HEK293 (cell line): ENCODE data around the gene RPS6KA5.
"Not testable (repeated sequence)": the region's sequence is repeated elsewhere in the genome, so short reads cannot be mapped to it uniquely, and the experiment has no call there.

Experiments used
- CTCF ChIA-PET: fragments of 350-600 bp; formaldehyde crosslinking; extraction: SDS; loops from one replicate; lab custom pipeline; 2021; ENCODE audit warnings: antibody characterized with exemption; lab: Yijun Ruan, JAX
- POLR2A ChIA-PET: fragments of 300-600 bp; formaldehyde crosslinking; extraction: SDS; loops from one replicate; lab custom pipeline; 2020; ENCODE audit warnings: antibody characterized with exemption, inconsistent platforms; lab: Yijun Ruan, JAX
- H3K27ac ChIP-seq: fragments of 200-500 bp; sonication (Bioruptor generic); 2 replicates; pipeline ENCODE4 v1.5.1; 2014; ENCODE audit warnings: low read depth, low read length, control low read depth, inconsistent platforms; ENCODE audit errors: extremely low read depth
- H3K36me3 ChIP-seq, 2 experiments: fragments of 200-500 bp in 1 of 2; sonication (Bioruptor generic) in 1 of 2; 1 replicate in 1 of 2; 2 replicates in 1 of 2; pipeline ENCODE4 v1.5.1; 2014 to 2017; ENCODE audit warnings: inconsistent platforms in 2 of 2, low read length in 2 of 2; ENCODE audit not compliant: control insufficient read depth in 2 of 2, insufficient read depth in 1 of 2
- H3K4me1 ChIP-seq: fragments of 200-500 bp; sonication (Bioruptor generic); 2 replicates; pipeline ENCODE4 v1.5.1; 2014; ENCODE audit warnings: mild to moderate bottlenecking, low read length, inconsistent platforms; ENCODE audit not compliant: control insufficient read depth, insufficient read depth
- H3K4me3 ChIP-seq: 2 replicates; pipeline ENCODE4 v1.5.1; 2011; ENCODE audit warnings: low read depth, mild to moderate bottlenecking, control low read depth, low read length, moderate library complexity
- H3K9me3 ChIP-seq: fragments of 200-500 bp; sonication (Bioruptor generic); 2 replicates; pipeline ENCODE4 v1.5.1; 2014; ENCODE audit warnings: low read depth, low read length, inconsistent platforms; ENCODE audit not compliant: control insufficient read depth, insufficient read depth
- BCL11B ChIP-seq: fragments of 450-650 bp; formaldehyde crosslinking; IDR thresholded peaks from 2 replicates; pipeline ENCODE4 v1.5.1; 2016; ENCODE audit warnings: low read depth, missing biosample characterization, missing genetic modification characterization
- FEZF1 ChIP-seq: fragments of 450-650 bp; formaldehyde crosslinking; IDR thresholded peaks from 2 replicates; pipeline ENCODE4 v1.5.1; 2016; ENCODE audit warnings: missing biosample characterization, missing genetic modification characterization
- GLI4 ChIP-seq: fragments of 450-650 bp; formaldehyde crosslinking; IDR thresholded peaks from 2 replicates; pipeline ENCODE4 v1.5.1; 2016; ENCODE audit warnings: missing biosample characterization, missing genetic modification characterization
- KLF16 ChIP-seq: fragments of 450-650 bp; formaldehyde crosslinking; IDR thresholded peaks from 2 replicates; pipeline ENCODE4 v1.5.1; 2017; ENCODE audit warnings: missing biosample characterization, missing genetic modification characterization
- KLF8 ChIP-seq: fragments of 450-650 bp; formaldehyde crosslinking; IDR thresholded peaks from 2 replicates; pipeline ENCODE4 v1.5.1; 2016; ENCODE audit warnings: missing biosample characterization, missing genetic modification characterization
- SCRT2 ChIP-seq: fragments of 450-650 bp; formaldehyde crosslinking; IDR thresholded peaks from 2 replicates; pipeline ENCODE4 v1.5.1; 2016; ENCODE audit warnings: missing biosample characterization, missing genetic modification characterization
- SP2 ChIP-seq: fragments of 450-650 bp; formaldehyde crosslinking; IDR thresholded peaks from 2 replicates; pipeline ENCODE4 v1.5.1; 2016; ENCODE audit warnings: missing biosample characterization, missing genetic modification characterization
- TCF7L2 ChIP-seq: IDR thresholded peaks from 2 replicates; pipeline ENCODE4 v1.6.1; 2011; ENCODE audit warnings: low read depth, mild to moderate bottlenecking, inconsistent platforms, low read length, moderate library complexity, borderline replicate concordance
- ZNF121 ChIP-seq: fragments of 450-650 bp; formaldehyde crosslinking; IDR thresholded peaks from 2 replicates; pipeline ENCODE4 v1.5.1; 2016; ENCODE audit warnings: missing biosample characterization, missing genetic modification characterization
- ZNF140 ChIP-seq: fragments of 450-650 bp; formaldehyde crosslinking; IDR thresholded peaks from 2 replicates; pipeline ENCODE4 v1.5.1; 2016; ENCODE audit warnings: missing biosample characterization, missing genetic modification characterization
- ZNF169 ChIP-seq: fragments of 450-650 bp; formaldehyde crosslinking; IDR thresholded peaks from 2 replicates; pipeline ENCODE4 v1.5.1; 2016; ENCODE audit warnings: missing biosample characterization, missing genetic modification characterization
- ZNF214 ChIP-seq: fragments of 450-650 bp; formaldehyde crosslinking; IDR thresholded peaks from 2 replicates; pipeline ENCODE4 v1.5.1; 2017; ENCODE audit warnings: missing biosample characterization, mild to moderate bottlenecking, missing genetic modification characterization, borderline replicate concordance
- ZNF324 ChIP-seq: fragments of 450-650 bp; formaldehyde crosslinking; IDR thresholded peaks from 2 replicates; pipeline ENCODE4 v1.5.1; 2016; ENCODE audit warnings: missing biosample characterization, missing genetic modification characterization
- ZNF426 ChIP-seq: fragments of 450-650 bp; formaldehyde crosslinking; IDR thresholded peaks from 2 replicates; pipeline ENCODE4 v1.5.1; 2017; ENCODE audit warnings: missing biosample characterization, missing genetic modification characterization, mild to moderate bottlenecking, inconsistent platforms, moderate library complexity
- ZNF473 ChIP-seq: fragments of 450-650 bp; formaldehyde crosslinking; IDR thresholded peaks from 2 replicates; pipeline ENCODE4 v1.5.1; 2017; ENCODE audit warnings: missing biosample characterization, missing genetic modification characterization
- ZNF510 ChIP-seq: fragments of 450-650 bp; formaldehyde crosslinking; IDR thresholded peaks from 2 replicates; pipeline ENCODE4 v1.5.1; 2018; ENCODE audit warnings: mild to moderate bottlenecking, missing genetic modification characterization, missing biosample characterization; ENCODE audit not compliant: insufficient replicate concordance
- ZNF529 ChIP-seq: fragments of 450-650 bp; formaldehyde crosslinking; IDR thresholded peaks from 2 replicates; pipeline ENCODE4 v1.5.1; 2017; ENCODE audit warnings: missing genetic modification characterization, missing biosample characterization; ENCODE audit not compliant: insufficient replicate concordance
- ZNF530 ChIP-seq: fragments of 450-650 bp; formaldehyde crosslinking; IDR thresholded peaks from 2 replicates; pipeline ENCODE4 v1.5.1; 2016; ENCODE audit warnings: low read depth, missing biosample characterization, missing genetic modification characterization
- ZNF585B ChIP-seq: fragments of 450-650 bp; formaldehyde crosslinking; IDR thresholded peaks from 2 replicates; pipeline ENCODE4 v1.5.1; 2016; ENCODE audit warnings: missing biosample characterization, missing genetic modification characterization
- ZNF596 ChIP-seq: fragments of 450-650 bp; IDR thresholded peaks from 2 replicates; pipeline ENCODE4 v1.5.0; 2018; ENCODE audit warnings: missing biosample characterization, mild to moderate bottlenecking, missing genetic modification characterization, moderate library complexity
- ZNF610 ChIP-seq: fragments of 450-650 bp; formaldehyde crosslinking; IDR thresholded peaks from 2 replicates; pipeline ENCODE4 v1.5.1; 2016; ENCODE audit warnings: missing biosample characterization, missing genetic modification characterization, borderline replicate concordance
- ZNF624 ChIP-seq: fragments of 450-650 bp; formaldehyde crosslinking; IDR thresholded peaks from 2 replicates; pipeline ENCODE4 v1.5.1; 2017; ENCODE audit warnings: missing biosample characterization, missing genetic modification characterization
- ZNF664 ChIP-seq: fragments of 450-650 bp; formaldehyde crosslinking; IDR thresholded peaks from 2 replicates; pipeline ENCODE4 v1.5.1; 2016; ENCODE audit warnings: missing biosample characterization, missing genetic modification characterization
- ZNF707 ChIP-seq: fragments of 450-650 bp; formaldehyde crosslinking; IDR thresholded peaks from 2 replicates; pipeline ENCODE4 v1.5.1; 2016; ENCODE audit warnings: missing biosample characterization, missing genetic modification characterization
- ZNF843 ChIP-seq: fragments of 450-650 bp; formaldehyde crosslinking; IDR thresholded peaks from 2 replicates; pipeline ENCODE4 v1.5.1; 2016; ENCODE audit warnings: missing biosample characterization, missing genetic modification characterization
- ZSCAN23 ChIP-seq: fragments of 450-650 bp; formaldehyde crosslinking; IDR thresholded peaks from 2 replicates; pipeline ENCODE4 v1.5.1; 2016; ENCODE audit warnings: missing biosample characterization, missing genetic modification characterization
- ZXDB ChIP-seq: fragments of 450-650 bp; formaldehyde crosslinking; IDR thresholded peaks from 2 replicates; pipeline ENCODE4 v1.5.1; 2016; ENCODE audit warnings: missing biosample characterization, missing genetic modification characterization
- TF ChIP-seq, protein P1 (sequence below): fragments of 450-650 bp; formaldehyde crosslinking; IDR thresholded peaks from 2 replicates; pipeline ENCODE4 v1.5.1; 2016; ENCODE audit warnings: missing biosample characterization, missing genetic modification characterization

Gene RPS6KA5

DNA sequence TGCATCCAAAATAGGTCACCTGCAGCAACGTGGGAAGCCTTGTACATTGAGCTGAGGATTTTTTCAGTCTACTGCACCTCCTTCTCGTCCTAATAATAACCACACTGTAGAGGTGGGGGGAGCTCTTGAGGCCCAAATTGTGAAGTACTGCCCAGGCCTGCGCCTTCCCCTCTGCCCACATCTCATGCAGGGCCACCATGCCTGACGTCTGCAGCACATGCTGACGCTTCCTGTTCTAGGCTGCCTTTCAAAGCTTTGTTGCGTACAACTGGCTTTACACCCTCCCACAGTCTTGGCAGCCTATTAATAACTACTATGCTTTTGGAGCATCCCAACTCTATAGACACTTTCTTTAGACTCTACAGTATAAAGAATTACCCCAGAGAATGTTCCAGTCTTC lies 217.7 kb downstream of the RPS6KA5 start:
- no peak overlapping the region for H3K27ac ChIP-seq
- H3K4me3 ChIP-seq: no peak overlapping the region
- H3K4me1 ChIP-seq: no peaks in the 10 kb centered on the region
- H3K9me3 ChIP-seq: no peaks in the 10 kb centered on the region
- CTCF ChIA-PET: interaction anchor here (0.6 kb wide), 1 partner anchor 86 kb away, joined by 3 read pairs; no protein-coding TSS in a partner anchor
- H3K36me3 ChIP-seq: no peaks in the 10 kb centered on the region
- no peak for TF ChIP-seq ZNF664 (tag by site-specific recombination)
- TF ChIP-seq, protein P1, sequence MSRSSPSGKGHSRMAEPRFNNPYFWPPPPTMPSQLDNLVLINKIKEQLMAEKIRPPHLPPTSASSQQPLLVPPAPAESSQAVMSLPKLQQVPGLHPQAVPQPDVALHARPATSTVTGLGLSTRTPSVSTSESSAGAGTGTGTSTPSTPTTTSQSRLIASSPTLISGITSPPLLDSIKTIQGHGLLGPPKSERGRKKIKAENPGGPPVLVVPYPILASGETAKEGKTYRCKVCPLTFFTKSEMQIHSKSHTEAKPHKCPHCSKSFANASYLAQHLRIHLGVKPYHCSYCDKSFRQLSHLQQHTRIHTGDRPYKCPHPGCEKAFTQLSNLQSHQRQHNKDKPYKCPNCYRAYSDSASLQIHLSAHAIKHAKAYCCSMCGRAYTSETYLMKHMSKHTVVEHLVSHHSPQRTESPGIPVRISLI (tag by site-specific recombination): no peak
- TF ChIP-seq ZNF610: no peak
- TF ChIP-seq ZNF426: no peak
- TF ChIP-seq ZNF473 (tag by site-specific recombination): no peak
- no peak for TF ChIP-seq ZNF529
- TF ChIP-seq ZXDB (tag by site-specific recombination): no peak
- TF ChIP-seq GLI4: no peak
- no peak for TF ChIP-seq ZNF169
- POLR2A ChIA-PET: no interaction called here

DNA sequence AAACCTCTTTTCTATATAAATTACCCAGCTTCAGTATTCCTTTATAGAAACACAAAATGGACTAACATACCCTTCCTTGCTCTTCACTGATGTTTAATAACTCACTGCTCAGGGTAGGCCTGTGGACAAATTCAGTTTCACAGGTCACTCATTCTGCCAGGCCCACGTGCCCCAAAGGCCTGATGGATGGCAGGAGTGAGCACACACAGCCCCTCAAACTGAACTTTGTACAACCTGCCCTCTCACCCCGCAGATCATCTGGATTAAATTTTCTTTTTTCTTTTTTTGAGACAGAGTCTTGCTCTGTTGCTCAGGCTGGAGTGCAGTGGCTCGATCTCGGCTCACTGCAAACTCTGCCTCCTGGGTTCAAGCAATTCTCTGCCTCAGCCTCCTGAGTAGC lies 219.8 kb downstream of the RPS6KA5 start:
- POLR2A ChIA-PET, H3K36me3 ChIP-seq, H3K9me3 ChIP-seq, H3K27ac ChIP-seq, H3K4me1 ChIP-seq, H3K4me3 ChIP-seq: not testable (repeated sequence)
- CTCF ChIA-PET: interaction anchor here (1.1 kb wide), 1 partner anchor 82 kb away, joined by 4 read pairs; no protein-coding TSS in a partner anchor

DNA sequence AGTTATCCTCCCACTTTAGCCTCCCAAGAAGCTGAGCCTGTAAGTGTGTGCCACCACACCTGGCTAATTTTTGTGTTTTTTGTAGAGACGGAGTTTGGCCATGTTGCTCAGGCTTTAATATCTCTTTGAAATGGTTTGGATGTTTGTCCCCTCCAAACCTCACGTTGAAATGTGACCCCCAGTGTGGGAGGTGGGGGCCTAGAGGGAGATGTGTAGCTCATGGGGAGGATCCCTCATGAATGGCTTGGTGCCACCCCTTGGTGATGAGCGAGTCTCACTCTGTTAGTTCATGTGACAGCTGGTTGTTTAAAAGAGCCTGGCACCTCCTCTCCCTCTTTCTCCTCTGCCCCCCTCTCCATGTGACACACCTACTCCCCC lies 220.6 kb downstream of the RPS6KA5 start:
- TF ChIP-seq ZNF624 (tag by site-specific recombination) (no peak), KLF16 (tag by site-specific recombination) (no peak), ZNF140 (tag by site-specific recombination) (no peak), ZNF510 (no peak), KLF8 (tag by site-specific recombination) (no peak), ZNF530 (tag by site-specific recombination) (no peak), ZNF121 (tag by site-specific recombination) (no peak), ZSCAN23 (tag by site-specific recombination) (no peak), FEZF1 (tag by site-specific recombination) (no peak), TCF7L2 (no peak), BCL11B (no peak), ZNF324 (tag by site-specific recombination) (no peak), ZNF843 (no peak), ZNF596 (tag by site-specific recombination) (no peak), ZNF169 (no peak), SP2 (tag by site-specific recombination) (no peak), ZNF585B (tag by site-specific recombination) (no peak), ZNF214 (no peak), ZNF707 (tag by site-specific recombination) (no peak), SCRT2 (tag by site-specific recombination) (no peak)
- H3K4me1 ChIP-seq: no peaks in the 10 kb centered on the region
- H3K36me3 ChIP-seq: no peaks in the 10 kb centered on the region
- no peak overlapping the region for H3K27ac ChIP-seq
- no peak overlapping the region for H3K4me3 ChIP-seq
- ChIA-PET CTCF (interaction anchor here (1.1 kb wide), 1 partner anchor 81 kb away, joined by 4 read pairs; no protein-coding TSS in a partner anchor), POLR2A (interaction anchor here (0.6 kb wide), 1 partner anchor 10 kb away, joined by 5 read pairs; no protein-coding TSS in a partner anchor)
- H3K9me3 ChIP-seq: no peaks in the 10 kb centered on the region
